Epithelial cell of prostate (primary cell): Measurements from ENCODE around the gene C20orf144.
"Not testable (repeated sequence)": the region's sequence is repeated elsewhere in the genome, so short reads cannot be mapped to it uniquely, and the experiment has no call there.

Experiments
- DNase-seq: peaks from one replicate; pipeline ENCODE4 v3.0.0-alpha.2; 2011; ENCODE audit warnings: low read depth, low spot score
- H3K27ac ChIP-seq: fragments of 450-650 bp; 2 replicates; pipeline ENCODE4 v1.5.1; 2017; ENCODE audit warnings: mild to moderate bottlenecking

The C20orf144 gene

DNA sequence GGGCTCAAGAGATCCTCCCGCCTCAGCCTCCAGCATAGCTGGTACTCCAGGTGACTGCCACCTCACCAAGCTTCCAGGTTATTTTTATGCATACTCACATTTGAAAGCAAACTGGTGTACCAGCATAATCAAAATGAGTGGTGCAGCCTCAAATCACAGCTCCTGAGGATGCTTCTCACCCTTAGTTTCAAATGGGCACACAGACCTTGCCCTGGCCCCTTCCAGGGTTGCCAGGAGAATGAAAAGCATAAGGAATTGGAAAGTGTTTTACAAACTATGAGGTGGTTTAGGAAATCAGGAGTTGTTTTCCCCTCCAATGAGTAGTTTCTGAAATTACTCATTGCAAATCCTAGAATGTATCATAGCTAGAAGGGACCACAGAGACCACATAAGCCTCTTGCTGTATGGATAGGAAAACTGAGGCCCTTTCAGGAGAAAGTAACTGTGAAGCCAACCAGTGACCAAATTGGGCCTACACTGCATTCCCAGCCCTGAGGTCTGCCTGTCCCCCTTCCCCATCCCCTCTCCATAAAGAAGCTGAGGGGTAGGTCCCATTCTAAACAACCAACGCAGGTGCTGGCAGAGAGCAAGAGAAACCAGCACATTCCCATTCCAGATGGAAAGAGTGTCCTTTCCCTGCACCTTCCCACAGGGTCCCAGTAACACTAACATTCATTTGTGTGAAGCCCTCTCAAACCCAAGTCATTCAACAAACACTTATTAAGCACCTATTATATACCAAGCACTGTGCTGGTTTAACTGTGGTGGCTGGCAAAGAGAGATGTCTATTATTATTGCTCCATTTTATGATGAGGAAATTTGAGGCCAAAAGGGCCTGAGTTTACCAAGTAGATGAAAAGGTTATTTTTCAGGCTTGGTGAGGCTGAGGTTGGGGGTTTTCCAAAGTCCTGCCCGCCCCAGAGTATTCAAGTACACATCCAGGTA is 26.1 kb downstream of the C20orf144 start:
- H3K27ac ChIP-seq = no peak overlapping the region
- DNase-seq = no peak

DNA sequence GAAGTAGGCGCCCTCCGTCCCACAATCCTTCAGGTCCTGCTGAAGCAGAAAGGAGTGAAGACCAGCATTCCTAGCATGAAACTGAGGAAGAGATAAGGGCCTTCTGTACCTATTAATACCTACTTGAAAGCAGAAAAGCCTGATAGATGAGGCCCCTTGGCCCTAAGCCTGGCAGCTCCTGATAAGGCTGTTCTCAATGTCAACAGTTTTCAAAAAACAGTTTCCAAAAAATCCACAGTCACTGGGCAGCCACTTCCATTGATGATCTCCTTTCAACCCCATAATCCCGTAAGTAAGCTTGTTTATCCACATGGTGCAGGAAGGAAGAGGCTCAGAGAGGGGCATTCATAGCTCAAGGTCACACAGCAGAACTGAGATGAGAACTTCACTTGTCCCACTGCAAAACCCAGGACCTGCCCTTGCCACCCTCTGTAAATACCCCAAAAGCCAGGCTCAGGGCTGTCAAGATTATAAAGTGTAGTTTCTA is 26.9 kb downstream of the C20orf144 start:
- no peak overlapping the region for H3K27ac ChIP-seq
- DNase-seq = no peak

DNA sequence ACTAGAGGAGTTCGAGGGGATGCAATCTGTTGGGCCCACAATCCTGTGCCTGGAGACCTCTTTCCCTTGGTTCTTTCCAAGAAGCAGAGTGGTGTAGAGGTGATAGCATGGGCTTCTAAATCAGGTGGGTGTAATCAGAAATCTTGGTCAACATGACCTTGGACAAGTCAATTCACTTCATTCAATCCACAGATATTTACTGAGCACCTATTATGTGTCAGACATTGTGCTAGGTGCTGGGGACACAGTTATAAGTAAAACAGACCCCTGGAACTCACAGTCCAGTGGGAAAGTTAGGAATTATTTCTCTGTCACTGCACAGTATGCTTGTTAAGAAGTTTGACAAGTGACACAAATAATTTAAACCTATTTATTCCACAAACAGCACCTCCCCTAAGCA is 27.4 kb downstream of the C20orf144 start:
- DNase-seq = no peak
- no peak overlapping the region for H3K27ac ChIP-seq

DNA sequence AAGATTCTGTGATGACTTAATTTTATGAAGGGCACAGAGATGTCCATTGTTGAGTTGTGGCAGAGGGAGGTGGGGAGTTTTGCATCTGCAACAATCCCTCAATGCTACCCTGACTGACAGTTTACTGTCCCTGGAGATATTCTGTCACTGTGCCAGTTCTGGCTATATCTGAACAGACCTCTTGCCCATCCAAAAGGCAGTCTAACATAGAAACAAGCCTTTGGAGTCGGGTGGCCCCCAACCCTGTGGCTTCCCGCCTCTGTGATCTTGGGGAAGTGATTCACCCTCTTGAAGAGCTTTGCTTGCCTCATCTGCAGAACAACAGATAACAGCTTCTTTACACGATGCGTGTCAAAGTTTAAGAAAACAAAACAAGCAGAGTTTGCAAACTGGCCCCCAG is 27.8 kb downstream of the C20orf144 start:
- no peak overlapping the region for H3K27ac ChIP-seq
- DNase-seq = no peak

DNA sequence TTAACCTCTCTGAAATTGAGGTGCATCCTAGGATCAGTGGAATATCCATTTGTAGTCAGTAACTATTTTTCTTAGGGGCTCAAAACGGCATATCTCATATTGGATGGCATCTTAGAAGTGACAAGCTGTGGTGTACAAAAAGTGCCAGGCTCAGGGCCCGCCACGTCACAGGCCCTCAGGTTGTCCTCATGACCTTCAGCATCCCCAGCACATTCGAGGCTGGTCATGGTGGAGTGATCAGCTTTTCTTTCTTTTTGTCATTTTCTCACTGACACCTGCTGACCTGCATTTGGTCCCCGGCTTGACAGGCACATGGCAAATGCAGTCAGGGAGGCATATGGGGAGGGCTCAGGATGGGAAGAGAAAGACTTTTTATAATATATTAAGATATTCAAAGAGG is 31.2 kb downstream of the C20orf144 start:
- DNase-seq = no peak
- H3K27ac ChIP-seq = no peak overlapping the region

DNA sequence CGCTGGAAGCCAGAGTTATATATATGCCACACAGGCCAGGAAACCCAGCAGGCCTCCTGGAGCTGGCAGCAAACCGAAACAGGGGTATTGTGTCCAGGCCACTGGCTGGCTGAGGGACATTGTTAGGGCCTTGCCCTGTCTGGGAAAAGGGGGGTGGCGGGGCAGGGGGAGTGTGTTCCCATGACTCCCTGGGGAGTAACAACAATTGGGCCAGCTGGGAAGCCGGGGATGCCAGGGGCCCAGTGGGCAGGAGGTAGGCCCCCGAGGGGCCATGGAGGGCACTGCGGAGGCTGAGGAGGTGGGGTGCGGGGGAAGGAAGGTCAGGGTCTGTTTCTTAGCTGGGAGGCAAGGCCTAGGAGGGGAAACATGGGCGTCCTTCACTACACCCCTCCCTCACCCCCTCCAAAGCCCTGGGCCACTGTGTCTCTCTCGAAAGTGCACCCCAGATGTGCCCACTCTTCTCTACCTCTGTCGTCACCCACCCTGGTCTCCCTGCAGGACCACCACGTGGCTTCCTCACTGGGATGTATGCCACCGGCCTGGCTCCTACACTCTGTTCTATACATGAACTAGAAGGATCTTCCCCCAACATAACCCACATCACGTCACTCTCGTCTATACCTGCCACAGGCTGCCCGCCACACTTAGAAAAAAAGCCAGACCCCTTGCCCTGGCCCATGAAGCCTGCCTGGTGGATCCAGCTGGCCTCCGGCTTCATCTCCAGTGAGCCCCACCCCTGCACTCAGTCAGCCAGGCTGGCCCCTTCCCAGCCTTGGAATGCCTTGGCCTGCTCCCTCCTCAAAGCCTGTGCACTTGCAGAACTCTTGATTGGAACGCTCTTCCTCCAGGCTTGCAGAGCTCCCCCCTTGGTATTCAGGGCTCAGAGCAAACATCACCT is 31.9 kb downstream of the C20orf144 start:
- no peak overlapping the region for H3K27ac ChIP-seq
- no peak for DNase-seq

DNA sequence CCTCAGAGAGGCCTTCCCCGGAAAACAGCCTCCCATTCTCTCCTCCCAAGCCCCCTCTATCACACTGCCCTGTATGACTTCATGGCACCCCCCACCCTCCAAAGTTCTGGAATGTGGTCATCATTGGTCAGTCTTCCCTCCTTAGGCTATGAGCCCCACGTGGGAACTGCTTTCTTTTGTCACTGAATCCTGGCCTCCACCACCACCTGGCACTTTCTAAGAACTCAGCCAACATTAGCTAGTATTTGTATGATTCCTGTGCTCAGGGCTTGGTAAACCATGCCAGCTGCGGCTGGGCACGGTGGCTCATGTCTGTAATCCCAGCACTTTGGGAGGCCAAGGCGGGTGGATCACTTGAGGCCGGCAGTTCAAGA is 32.5 kb downstream of the C20orf144 start:
- no peak overlapping the region for H3K27ac ChIP-seq
- DNase-seq = no peak

DNA sequence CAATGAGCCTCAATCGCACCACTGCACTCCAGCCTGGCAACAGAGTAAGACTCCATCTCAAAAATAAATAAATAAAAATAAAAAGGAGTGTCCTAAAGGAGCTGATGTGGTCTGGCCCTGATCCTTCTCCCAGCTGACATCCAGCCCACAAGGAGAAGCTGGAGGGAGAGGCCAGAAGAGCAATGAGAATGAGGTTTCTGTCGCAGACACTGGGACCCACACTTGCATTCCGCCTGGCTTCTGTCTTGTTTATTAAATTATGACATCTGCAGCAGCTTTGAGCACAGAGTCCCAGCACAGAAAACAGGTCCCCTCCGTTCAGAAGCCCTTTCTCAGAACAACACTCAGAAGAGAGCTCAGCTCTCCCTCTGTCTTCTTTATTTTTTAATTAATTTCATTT is 34.3 kb downstream of the C20orf144 start:
- H3K27ac ChIP-seq = no peak overlapping the region
- no peak for DNase-seq

DNA sequence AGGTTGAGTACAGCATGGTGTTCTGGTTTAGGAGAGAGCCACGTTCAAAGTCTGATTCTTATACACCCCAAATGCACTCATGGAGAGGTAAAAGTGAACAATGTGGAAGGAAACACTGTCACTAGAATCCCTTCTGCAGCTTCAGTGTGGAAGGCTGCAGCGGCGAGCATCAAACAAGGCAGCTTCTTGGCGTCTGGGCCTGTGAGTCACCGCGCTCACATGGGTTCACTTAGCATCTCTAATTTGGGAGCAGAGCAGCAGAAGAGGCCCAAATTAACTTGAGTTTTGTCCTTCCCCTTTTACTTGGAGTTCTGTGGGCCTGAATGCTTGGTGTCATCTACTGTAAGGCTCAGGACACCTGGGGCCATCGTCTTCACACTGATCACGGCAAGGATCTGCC is 35.0 kb downstream of the C20orf144 start:
- H3K27ac ChIP-seq = no peak overlapping the region
- DNase-seq = no peak

DNA sequence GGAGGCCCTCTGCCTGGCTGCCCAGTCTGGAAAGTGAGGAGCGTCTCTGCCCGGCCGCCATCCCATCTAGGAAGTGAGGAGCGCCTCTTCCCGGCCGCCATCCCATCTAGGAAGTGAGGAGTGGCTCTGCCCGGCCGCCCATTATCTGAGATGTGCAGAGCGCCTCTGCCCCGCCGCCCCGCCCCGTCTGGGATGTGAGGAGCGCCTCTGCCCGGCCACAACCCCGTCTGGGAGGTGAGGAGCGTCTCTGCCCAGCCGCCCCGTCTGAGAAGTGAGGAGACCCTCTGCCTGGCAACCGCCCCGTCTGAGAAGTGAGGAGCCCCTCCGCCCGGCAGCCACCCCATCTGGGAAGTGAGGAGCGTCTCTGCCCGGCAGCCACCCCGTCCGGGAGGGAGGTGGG is 36.8 kb downstream of the C20orf144 start:
- not testable (repeated sequence) for DNase-seq

DNA sequence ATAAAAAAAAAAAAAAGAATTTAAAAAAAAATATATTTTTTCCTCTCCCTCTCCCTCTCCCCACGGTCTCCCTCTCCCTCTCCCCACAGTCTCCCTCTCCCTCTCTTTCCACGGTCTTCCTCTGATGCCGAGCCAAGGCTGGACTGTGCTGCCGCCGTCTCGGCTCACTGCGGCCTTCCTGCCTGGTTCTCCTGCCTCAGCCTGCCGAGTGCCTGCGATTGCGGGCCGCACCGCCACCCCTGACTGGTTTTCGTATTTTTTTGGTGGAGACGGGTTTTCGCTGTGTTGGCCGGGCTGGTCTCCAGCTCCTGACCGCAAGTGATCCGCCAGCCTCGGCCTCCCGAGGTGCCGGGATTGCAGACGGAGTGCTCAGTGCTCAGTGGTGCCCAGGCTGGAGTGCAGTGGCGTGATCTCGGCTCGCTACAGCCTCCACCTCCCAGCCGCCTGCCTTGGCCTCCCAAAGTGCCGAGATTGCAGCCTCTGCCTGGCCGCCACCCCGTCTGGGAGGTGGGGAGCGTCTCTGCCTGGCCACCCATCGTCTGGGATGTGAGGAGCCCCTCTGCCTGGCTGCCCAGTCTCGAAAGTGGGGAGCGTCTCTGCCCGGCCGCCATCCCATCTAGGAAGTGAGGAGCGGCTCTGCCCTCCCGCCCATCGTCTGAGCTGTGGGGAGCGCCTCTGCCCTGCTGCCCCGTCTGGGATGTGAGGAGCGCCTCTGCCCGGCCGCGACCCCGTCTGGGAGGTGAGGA is 38.7 kb downstream of the C20orf144 start:
- not testable (repeated sequence) for H3K27ac ChIP-seq

More for the DNA sequence above, 36.8 kb downstream of the C20orf144 start:
- H3K27ac ChIP-seq = not testable (repeated sequence)

DNA sequence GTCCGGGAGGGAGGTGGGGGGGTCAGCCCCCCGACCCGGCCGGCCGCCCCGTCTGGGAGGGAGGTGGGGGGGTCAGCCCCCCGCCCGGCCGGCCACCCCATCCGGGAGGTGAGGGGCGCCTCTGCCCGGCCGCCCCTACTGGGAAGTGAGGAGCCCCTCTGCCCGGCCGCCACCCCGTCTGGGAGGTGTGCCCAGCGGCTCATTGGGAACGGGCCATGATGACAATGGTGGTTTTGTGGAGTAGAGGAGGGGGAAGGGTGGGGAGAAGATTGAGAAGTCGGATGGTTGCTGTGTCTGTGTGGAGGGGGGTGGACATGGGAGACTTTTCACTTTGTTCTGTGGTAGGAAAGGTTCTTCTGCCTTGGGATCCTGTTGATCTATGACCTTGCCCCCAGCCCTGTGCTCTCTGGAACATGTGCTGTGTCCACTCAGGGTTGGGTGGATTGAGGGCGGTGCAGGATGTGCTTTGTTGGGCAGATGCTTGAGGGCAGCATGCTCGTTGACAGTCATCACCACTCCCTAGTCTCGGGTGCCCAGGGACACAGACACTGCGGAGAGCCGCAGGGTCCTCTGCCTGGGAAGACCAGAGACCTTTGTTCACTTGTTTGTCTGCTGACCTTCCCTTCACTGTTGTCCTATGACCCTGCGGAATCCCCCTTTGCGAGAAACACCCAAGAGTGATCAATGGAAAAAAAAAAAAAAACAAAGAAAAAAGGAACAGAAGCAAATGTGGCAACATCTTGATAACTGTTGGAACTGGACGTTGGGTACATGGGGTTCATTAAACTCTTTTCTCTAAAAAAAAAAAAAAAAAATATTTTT is 39.7 kb downstream of the C20orf144 start:
- H3K27ac ChIP-seq = no peak overlapping the region
- no peak for DNase-seq

More for the DNA sequence above, 38.7 kb downstream of the C20orf144 start:
- not testable (repeated sequence) for DNase-seq

DNA sequence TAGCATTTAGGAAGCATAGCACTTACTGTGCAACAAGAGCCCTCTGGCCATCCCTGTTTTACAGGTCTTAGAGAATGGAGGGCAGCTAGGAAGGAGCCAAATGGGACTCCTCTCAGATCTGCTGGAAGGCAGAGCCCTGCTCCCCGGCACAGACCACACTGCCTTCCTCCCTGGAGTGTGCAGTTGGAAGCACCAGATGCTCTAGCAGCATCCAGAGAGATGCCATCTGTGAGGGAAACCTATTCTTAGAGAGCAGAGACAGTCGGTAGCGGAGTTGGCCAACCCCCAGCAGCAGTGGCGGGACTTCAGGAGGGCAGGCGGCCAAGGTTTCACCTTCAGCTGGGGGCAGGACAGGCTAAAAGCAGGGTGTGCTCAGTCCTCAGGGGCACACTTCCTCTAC is 40.7 kb downstream of the C20orf144 start:
- no peak overlapping the region for H3K27ac ChIP-seq
- no peak for DNase-seq

DNA sequence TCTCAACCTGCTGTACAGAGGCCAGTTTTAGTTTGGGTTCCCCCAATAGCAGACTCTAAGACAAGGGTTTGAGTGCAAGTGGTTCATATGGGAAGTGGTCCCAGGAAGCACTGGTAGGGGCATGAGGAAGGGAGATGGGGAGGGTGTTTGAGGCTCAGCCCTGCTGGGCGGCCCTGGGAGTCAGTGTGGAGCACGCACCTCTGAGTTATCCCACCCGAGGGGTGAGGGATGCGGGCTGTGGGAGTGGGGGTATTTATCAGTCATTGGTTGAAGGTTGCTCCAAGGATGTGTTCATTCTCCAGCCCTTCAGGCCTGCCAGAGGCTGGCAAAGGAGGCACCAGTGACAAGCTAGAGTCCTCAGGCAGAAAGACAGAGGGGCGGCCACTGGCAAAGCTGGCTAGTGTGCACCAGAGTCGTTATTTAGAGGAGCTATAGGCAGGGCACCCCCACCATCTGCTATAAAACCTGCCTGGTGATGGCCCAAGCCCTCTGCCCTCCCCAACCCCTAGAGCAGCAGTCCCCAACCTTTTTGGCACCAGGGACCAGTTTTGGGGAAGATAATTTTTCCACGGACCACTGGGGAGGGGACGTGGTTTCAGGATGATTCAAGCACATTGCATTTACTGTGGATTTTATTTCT is 41.5 kb downstream of the C20orf144 start:
- no peak for DNase-seq
- no peak overlapping the region for H3K27ac ChIP-seq

DNA sequence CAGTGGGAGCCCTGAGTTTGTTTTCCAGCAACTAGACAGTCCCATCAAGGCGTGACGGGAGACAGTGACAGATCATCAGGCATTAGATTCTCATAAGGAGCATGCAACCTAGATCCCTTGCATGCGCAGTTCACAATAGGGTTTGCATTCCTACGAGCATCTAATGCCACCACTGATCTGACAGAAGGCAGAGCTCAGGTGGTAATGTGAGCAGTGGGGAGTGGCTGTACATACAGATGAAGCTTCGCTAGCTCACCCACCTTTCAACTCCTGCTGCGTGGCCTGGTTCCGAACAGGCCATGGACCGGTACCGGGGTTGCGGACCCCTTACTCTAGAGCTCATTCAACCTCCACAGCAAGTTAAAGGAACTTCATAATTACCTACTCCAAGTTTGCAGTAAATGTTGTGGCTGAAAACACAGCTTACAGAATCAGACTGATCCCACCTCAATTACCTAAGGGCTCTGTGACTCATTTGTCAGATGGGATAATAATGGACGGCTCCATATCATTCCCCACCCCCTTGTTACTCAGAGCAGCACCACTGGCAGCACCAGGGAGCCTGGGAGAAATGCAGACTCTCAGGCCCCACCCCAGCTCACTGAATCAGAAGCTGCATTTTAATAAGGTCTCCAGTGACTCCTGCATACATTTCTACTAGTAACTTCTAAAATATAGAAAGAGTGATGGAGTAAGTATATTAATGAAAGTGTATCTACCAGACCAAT is 42.2 kb downstream of the C20orf144 start:
- DNase-seq = peak; percentile 6

DNA sequence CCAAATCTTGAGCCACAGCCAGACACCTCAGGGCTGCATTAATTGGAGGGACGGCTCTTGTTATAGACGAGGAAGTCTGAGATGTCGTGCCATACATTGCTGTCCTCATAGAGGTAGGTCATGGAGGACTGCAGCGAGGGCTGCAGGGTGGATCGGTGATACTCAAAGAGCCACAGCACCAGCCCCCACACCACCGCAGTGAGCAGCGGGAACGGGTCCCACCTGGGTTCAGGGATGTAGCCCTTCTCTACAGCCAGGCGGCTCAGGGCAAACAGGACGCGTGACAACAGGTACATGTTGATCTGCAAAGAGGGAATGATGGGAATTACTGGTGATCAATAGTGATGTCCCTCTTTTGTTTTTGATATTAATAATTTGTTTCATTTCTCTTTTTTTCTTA is 45.5 kb downstream of the C20orf144 start:
- no peak for DNase-seq
- H3K27ac ChIP-seq = no peak overlapping the region

More for the DNA sequence above, 42.2 kb downstream of the C20orf144 start:
- no peak overlapping the region for H3K27ac ChIP-seq

DNA sequence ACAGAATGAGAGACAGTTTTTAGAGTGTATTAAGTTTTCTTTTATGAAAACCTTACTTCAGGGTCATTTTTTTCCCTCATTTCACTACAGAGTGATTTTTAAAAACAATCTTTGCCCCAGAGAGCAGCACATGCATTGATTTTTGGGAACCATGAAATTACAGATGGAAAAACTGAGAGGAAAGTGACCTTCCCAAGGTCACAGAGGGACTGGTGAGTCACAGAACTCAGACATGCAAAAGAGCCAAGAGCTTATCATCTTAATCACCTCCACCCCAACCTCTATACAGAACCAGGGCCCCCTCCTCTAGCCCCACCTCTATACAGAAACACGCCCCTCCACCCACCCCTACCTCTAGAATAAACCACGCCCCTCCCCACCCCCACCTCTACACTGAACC is 47.3 kb downstream of the C20orf144 start:
- no peak for DNase-seq

DNA sequence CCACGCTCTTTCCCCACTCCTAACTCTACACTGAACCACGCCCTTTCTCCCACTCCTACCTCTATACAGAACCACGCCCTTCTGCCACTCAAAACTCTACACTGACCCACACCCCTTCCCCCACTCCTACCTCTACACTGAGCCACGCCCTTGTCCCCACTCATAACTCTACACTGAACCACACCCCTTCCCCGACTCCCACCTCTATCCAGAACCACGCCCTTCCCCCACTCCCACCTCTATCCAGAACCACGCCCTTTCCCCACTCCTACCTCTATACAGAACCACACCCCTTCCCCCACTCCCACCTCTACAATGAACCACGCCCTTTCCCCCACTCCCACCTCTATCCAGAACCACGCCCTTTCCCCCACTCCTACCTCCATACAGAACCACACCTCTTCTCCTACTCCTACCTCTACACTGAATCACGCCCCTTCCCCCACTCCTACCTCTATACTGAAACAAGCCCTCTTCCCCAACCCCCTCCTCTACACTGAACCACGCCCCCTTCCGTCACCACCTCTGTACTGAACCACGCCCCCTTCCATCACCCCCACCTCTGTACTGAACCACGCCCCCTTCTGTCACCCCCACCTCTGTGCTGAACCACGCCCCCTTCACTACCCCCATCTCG is 47.9 kb downstream of the C20orf144 start:
- DNase-seq = no peak
- H3K27ac ChIP-seq = no peak overlapping the region

More for the DNA sequence above, 47.3 kb downstream of the C20orf144 start:
- no peak overlapping the region for H3K27ac ChIP-seq
